Activated CD4-positive, alpha-beta T cell treated with anti-CD3 and anti-CD28 coated beads for 1 hour (primary cell): ENCODE results near the gene ASB10.

ENCODE experiments used
- DNase-seq: peaks from one replicate; pipeline ENCODE4 v3.0.0-alpha.2; 2020

Gene ASB10

GRCh38 chr7:151134743-151135524 lies 52.1 kb downstream of the ASB10 start:
- no peak for DNase-seq

- DNase-seq: no peak
Measured at GRCh38 chr7:151133986-151134742, 52.9 kb downstream of the ASB10 start.

DNA sequence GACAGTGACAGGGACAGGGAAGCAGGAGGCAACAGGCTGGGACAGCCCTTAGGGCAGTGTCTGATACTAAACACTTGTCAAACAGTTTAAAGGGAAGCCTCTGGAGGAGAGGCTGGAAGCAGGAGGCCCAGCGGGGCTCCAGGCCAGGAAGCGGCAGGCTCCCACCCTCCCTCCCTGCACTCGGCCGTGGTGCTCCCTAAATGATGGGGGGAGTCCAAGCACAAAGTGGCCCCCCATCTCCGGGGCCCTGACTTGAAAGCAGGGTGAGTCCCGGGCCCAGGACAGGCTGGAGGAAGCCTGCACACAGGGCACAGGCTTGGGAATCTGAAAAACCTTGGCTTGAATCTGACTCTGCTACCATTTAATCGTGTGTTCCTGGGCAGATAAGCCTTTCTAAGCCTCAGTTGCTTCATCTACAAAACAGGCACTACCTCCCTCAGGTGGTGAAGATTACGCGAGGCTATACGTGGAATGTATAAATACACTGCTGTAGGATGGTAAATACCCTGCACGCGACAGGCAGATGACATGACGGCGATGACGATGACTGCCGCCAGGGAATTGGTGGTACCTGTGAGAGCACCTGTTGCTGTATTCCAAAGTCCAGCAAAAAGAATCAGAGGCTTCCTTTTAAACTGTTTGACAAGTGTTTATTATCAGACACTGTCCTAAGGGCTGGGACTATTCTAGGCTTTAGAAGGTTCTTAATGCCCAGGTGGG lies 53.6 kb downstream of the ASB10 start:
- DNase-seq: no peak

DNA sequence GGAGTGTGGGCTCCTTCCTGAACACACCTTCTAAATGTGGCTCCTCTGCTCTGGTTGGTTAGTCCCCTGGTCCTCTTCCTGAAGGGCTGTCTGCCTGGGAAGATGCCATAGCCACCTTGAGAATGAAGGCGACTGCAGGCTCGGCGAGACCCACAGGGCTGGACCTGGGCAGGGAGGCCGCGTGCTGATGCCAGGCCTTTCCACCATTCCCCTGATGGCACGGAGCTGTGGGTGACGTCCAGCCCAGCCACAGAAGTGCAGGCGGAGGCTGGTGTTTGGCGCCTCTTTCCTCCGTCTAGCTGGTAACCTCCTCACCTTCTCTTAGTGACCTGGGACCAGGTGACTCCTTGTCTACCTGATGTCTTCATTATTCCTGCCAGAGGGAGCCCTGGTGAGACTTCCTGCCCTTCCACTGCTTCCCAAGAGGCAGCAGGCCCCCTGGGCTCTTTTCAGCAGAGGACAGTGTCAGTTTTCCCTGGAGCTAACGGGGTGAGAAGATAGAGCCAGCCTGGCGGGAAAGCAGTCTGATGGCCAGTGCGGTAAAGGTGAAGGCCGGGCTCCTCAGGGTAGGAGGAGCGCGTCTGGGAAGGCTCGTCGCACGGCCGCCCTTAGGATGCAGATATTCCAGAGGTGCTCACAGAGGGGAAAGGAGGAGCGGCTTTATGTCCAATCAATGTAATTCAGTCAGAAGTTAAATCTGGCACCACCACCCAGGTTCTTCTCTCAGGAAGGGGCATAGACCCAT lies 54.4 kb downstream of the ASB10 start:
- DNase-seq: no peak

DNA sequence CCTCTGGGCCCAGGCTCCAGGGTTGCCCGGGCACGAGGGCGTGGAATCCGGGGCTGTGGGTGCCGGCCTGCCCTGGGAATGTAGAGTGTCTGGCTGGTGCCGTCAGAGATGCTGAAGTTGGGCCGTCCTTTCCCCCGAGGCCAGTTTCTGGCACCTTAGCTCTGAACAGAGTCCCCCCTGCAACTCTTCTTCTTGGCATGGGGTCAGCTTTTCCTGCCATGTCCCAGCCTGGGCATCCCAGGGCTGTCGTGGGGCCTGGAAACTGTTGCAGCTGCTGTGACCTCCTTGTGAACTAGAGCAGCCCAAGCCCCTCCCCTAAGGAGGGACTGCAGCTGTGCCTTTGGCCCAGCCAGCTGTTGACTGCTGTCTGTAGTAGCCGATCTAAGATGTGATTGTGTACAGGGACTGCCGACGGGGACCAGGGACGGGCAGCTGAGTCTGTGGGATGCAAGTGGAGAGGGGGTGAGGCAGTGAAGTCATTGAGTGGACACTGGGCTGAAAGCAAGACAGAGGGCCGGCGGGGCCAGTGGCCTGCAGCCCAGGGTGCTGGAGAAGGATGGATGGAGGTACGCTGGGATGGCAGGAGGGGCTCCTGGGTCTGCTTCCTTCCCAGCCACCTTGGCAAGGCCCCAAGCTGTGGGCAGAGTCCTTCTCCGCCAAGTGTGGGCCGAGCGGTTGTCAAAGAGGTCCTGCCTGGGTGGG lies 55.3 kb downstream of the ASB10 start:
- DNase-seq: no peak

DNA sequence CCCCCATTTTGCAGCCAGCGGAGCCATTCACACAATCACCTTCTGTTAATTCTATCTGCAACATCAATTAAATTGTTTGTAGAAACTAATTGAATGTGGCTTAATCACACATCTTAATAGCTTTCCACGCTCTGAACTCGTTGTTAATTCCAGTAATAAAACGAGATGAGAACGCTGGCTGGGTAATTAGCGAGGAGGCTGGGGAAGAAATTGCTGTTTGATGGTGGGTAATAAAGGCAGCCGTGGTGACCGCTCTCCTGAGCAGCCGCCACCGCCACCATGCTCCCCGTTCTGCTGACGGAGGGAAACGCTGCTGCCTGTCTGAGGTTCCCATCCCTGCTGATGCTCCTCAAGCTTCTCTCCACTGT lies 55.8 kb downstream of the ASB10 start:
- DNase-seq: no peak

GRCh38 chr7:151130741-151131157 lies 56.3 kb downstream of the ASB10 start:
- no peak for DNase-seq

- DNase-seq: no peak
Measured at GRCh38 chr7:151129960-151130591, 57.0 kb downstream of the ASB10 start.

DNA sequence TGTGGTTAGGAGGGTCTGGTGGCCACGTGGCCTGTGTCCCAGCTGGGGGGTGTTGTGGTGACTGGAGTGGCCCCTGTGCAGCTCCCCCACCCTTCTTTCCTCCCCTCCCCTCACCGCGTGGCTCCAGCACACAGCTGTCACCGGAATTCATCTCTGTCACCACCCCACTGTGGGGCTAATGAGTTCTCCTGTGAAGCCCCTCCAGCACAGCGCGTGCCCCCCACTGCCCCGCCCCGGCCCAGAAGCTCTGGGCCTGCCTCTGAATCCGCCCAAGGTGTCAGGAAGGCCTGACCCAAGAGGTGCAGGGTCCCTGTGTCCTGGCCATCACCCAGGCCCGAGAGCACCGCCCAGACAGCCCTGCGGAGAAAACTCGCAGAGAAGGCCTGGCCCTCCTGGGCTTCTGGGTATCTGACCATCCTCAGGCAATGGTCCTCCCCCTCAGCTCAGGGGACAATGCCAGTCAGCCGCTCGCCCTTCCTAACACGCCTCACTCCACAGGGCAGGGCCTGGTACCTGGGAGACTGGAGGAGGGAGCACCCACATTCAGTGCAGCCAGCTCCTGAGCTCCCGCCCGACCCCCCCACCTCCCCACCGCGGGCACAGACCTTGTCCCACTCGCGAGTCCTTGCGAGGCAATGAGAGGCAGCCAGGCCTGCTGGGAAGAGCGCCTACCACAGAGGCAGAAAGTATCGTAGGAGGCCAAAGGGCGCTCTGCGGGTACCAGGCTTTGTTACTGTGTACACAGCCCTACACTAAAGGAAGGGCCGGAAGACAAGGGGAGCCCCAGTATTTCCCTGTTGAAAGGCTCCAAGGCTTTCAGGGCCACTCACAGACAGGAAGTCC lies 57.7 kb downstream of the ASB10 start:
- DNase-seq: no peak

GRCh38 chr7:151128716-151129115 lies 58.3 kb downstream of the ASB10 start:
- no peak for DNase-seq

- no peak for DNase-seq
Measured at GRCh38 chr7:151128144-151128543, 58.9 kb downstream of the ASB10 start.

DNA sequence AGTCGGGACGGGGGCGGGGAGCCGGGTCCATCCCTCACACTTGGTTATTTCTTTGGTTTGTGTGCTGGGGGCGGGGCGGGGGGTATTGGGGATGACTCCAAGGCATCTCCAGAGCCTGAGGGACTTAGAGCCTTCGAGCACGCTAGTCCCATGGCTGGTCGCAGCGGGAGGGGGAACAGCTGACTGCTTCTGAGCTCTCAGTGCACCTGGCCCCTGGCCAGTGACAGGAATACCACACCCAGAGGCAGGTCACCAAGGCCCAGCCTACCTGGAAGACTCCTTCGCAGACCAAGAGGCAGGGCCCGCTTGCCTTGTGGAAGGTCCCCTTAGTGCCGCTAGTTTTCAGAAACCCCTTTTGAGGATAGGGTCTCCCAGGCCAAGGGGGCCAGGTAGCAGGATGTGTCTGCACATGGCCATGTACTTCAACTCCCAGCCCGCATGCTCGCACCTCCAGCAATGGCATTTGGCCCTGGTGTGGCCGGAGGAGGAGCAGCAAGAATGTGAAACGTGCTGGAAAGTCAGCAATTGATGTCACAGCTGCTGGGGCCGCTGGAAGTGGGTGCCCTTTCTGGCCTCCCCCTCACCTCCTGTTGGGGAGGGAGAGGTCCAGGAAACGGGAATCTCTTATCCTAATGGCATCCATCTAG lies 60.4 kb downstream of the ASB10 start:
- DNase-seq: no peak

DNA sequence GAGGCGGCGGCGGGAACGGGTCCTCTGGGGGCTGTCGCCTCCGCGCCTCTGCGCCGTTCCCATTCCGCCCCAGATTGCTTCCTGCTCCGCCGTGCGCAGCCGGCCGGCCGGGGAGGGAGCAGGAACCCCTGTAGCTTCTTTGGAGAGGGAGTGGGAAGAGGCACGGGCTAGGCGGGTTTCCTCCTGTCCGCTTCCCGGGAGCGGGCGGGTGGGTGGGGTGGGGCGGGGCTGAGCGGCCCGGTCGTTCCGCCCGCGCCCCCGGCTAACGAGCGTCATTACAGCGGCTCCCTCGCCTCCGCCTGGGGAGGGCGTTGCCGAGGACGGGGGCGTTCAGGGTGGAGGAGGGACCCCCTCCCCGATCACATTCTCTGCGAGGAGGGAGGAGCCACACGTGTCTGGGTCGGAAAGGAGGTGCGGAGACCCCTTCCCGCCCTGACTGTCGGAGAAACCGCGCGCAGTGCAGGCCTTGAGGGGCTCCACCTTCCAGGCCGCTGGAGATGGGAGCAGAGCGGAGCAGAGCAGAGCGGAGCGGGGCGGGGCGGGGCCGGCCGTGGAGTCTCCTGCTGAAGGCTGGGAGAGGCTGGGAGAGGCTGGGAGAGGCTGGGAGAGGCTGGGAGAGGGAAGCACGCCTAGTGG lies 61.1 kb downstream of the ASB10 start:
- DNase-seq: no peak
